GM13977 (cell line): ENCODE measurements around the gene NELFA.

ENCODE experiments used
- DNase-seq: peaks from one replicate; pipeline ENCODE4 v3.0.0; 2012; ENCODE audit warnings: low spot score
- CTCF ChIP-seq: IDR thresholded peaks from 2 replicates; pipeline ENCODE4 v1.5.1; 2012; ENCODE audit warnings: mild to moderate bottlenecking, control low read depth; ENCODE audit not compliant: insufficient read depth; ENCODE audit errors: extremely low read depth, missing control alignments
- in situ Hi-C: fragments of 300-500 bp; cut with MboI; formaldehyde crosslinking; loops from one replicate; pipeline ENCODE4 v1.12.0; 2022; ENCODE audit warnings: low sequenced_read_pairs, low pct_unique_long_range_greater_than_20kb, mixed read lengths, inconsistent platforms; ENCODE audit not compliant: unreplicated experiment

NELFA gene

GRCh38 chr4:1976416-1977352, 32.1 kb downstream of the NELFA start:
- in situ Hi-C loops, result no loop called here
- no peak for DNase-seq
- no peak for TF ChIP-seq CTCF

GRCh38 chr4:1975880-1976279, 32.9 kb downstream of the NELFA start:
- in situ Hi-C loops, result no loop called here
- TF ChIP-seq CTCF, result no peak
- peak; percentile 13 for DNase-seq

GRCh38 chr4:1975391-1975801, 33.4 kb downstream of the NELFA start:
- in situ Hi-C loops, result no loop called here
- TF ChIP-seq CTCF, result no peak
- DNase-seq, result no peak

GRCh38 chr4:1974840-1975239, 33.9 kb downstream of the NELFA start:
- DNase-seq, result no peak
- in situ Hi-C loops, result no loop called here
- TF ChIP-seq CTCF, result no peak

- TF ChIP-seq CTCF, result no peak
- in situ Hi-C loops, result no loop called here
- no peak for DNase-seq
These were observed 35.1 kb downstream of the NELFA start for GRCh38 chr4:1973661-1974060.

GRCh38 chr4:1973218-1973617, 35.6 kb downstream of the NELFA start:
- in situ Hi-C loops, result no loop called here
- TF ChIP-seq CTCF, result no peak
- no peak for DNase-seq
